ENCODE data around the gene RAB17. TPM values are rescaled to one million over a fixed set of nuclear protein-coding genes. Genes with fewer than 3 reads are reported as not detected.

RAB17 gene
- total RNA-seq, 6 experiments from 2014 or later = 0.13 to 0.36 (median 0.25) TPM; not detected in 2

DNA sequence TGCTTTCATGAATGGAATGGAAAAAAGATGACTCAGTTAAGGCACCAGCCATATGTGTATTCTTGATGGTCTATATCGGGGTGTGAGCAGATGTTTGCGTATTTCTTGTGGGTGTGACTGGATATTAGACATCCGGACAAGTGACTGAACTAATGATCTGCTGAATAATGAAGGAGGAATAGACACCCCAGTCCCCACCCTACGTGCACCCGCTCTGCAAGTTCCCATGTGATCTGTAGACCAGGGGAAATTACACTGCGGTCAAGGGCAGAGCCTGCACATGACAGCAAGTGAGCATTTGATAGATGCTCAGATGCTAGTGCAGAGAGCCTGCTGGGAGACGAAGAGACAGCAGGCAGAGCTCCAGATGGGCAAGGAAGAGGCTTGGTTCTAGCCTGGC lies 36.6 kb downstream of the RAB17 start:
- no peaks in the 10 kb centered on the region for H3K27me3 Mint-ChIP-seq (ENCODE audit: insufficient read depth)
- H3K4me1 Mint-ChIP-seq (ENCODE audit: low read depth) = peaks cover 13% of the 10 kb centered on the region
- TF ChIP-seq, protein P1, sequence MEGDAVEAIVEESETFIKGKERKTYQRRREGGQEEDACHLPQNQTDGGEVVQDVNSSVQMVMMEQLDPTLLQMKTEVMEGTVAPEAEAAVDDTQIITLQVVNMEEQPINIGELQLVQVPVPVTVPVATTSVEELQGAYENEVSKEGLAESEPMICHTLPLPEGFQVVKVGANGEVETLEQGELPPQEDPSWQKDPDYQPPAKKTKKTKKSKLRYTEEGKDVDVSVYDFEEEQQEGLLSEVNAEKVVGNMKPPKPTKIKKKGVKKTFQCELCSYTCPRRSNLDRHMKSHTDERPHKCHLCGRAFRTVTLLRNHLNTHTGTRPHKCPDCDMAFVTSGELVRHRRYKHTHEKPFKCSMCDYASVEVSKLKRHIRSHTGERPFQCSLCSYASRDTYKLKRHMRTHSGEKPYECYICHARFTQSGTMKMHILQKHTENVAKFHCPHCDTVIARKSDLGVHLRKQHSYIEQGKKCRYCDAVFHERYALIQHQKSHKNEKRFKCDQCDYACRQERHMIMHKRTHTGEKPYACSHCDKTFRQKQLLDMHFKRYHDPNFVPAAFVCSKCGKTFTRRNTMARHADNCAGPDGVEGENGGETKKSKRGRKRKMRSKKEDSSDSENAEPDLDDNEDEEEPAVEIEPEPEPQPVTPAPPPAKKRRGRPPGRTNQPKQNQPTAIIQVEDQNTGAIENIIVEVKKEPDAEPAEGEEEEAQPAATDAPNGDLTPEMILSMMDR (IDR thresholded peaks at IDR 0.05) = no peak
- peaks cover 14% of the 10 kb centered on the region for H3K9me3 Mint-ChIP-seq
- DNase-seq = no peak
- H3K4me3 Mint-ChIP-seq = no peak overlapping the region
- H3K36me3 Mint-ChIP-seq (ENCODE audit: low read depth) = peaks cover 57% of the 10 kb centered on the region
- H3K27ac Mint-ChIP-seq = no peak overlapping the region

- Mint-ChIP-seq H3K9me3 (peaks cover 14% of the 10 kb centered on the region), H3K27me3 (ENCODE audit: insufficient read depth) (no peaks in the 10 kb centered on the region), H3K4me1 (ENCODE audit: low read depth) (peaks cover 8% of the 10 kb centered on the region), H3K4me3 (no peak overlapping the region), H3K27ac (no peak overlapping the region), H3K36me3 (ENCODE audit: low read depth) (peaks cover 55% of the 10 kb centered on the region)
- TF ChIP-seq, protein P1 (IDR thresholded peaks at IDR 0.05) = no peak
- DNase-seq = no peak
Observed at GRCh38 chr2:237552908-237553307, 37.6 kb downstream of the RAB17 start.

- no peaks in the 10 kb centered on the region for H3K27me3 Mint-ChIP-seq (ENCODE audit: insufficient read depth)
- DNase-seq = no peak
- H3K4me3 Mint-ChIP-seq = no peak overlapping the region
- no peak overlapping the region for H3K27ac Mint-ChIP-seq
- peaks cover 50% of the 10 kb centered on the region for H3K36me3 Mint-ChIP-seq (ENCODE audit: low read depth)
- H3K4me1 Mint-ChIP-seq (ENCODE audit: low read depth) = no peaks in the 10 kb centered on the region
- H3K9me3 Mint-ChIP-seq = peaks cover 12% of the 10 kb centered on the region
- TF ChIP-seq, protein P1 (IDR thresholded peaks at IDR 0.05) = no peak
Observed at GRCh38 chr2:237551071-237551574, 39.4 kb downstream of the RAB17 start.

GRCh38 chr2:237549643-237550415 lies 40.7 kb downstream of the RAB17 start:
- TF ChIP-seq, protein P1 (IDR thresholded peaks at IDR 0.05) = no peak
- DNase-seq = no peak
- Mint-ChIP-seq H3K27ac (no peak overlapping the region), H3K4me3 (no peak overlapping the region), H3K4me1 (ENCODE audit: low read depth) (no peaks in the 10 kb centered on the region), H3K27me3 (ENCODE audit: insufficient read depth) (no peaks in the 10 kb centered on the region), H3K9me3 (peaks cover 4% of the 10 kb centered on the region), H3K36me3 (ENCODE audit: low read depth) (peaks cover 37% of the 10 kb centered on the region)

DNA sequence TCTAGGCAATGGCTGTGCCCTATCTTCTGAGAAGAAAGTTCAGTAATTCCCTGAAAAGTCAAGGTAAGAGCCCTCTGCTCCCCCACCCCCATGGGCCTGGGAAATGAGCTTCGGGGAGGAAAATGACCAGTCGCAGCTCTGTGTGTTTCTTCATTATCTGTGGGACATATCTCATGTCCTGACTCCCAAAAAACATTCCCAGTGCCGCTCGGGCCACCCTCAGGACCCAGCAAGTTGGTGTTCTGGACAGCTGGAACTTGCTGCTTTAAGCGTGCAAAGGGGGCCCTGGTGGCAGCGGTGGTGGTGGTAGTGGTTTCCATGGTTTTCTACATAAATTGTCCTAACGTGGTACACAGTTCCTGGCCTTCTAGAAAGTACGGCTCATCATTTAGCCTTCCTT lies 41.3 kb downstream of the RAB17 start:
- no peak for DNase-seq
- Mint-ChIP-seq H3K36me3 (ENCODE audit: low read depth) (peaks cover 31% of the 10 kb centered on the region), H3K27ac (no peak overlapping the region), H3K4me3 (no peak overlapping the region), H3K4me1 (ENCODE audit: low read depth) (no peaks in the 10 kb centered on the region), H3K27me3 (ENCODE audit: insufficient read depth) (no peaks in the 10 kb centered on the region), H3K9me3 (no peaks in the 10 kb centered on the region; the same call in 1 of the 2 replicates)
- TF ChIP-seq, protein P1 (IDR thresholded peaks at IDR 0.05) = no peak
